ENCODE measurements around the gene KIAA1586.

DNA sequence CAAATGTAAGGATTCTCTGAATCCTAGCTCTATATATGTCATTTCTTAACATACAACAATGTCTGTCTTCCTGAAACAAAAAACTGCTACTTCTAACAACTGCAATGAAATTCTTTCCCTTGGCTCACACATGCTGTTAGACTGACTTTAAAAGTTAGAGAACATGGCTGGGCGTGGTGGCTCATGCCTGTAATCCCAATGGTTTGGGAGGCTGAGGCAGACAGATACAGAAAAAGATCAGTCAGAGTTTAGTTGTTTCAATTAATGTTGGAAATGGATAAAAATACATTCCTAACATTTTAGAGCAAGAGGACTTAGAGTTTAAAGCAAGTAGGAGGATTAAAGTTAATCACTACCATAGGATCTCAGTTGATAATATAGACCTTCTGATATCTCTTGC is 28.7 kb upstream of the KIAA1586 start:
- no peak for TF ChIP-seq EP300 (IDR thresholded peaks at IDR 0.05)
- TF ChIP-seq POLR2A (IDR thresholded peaks at IDR 0.05), result no peak
- TF ChIP-seq, protein P1, sequence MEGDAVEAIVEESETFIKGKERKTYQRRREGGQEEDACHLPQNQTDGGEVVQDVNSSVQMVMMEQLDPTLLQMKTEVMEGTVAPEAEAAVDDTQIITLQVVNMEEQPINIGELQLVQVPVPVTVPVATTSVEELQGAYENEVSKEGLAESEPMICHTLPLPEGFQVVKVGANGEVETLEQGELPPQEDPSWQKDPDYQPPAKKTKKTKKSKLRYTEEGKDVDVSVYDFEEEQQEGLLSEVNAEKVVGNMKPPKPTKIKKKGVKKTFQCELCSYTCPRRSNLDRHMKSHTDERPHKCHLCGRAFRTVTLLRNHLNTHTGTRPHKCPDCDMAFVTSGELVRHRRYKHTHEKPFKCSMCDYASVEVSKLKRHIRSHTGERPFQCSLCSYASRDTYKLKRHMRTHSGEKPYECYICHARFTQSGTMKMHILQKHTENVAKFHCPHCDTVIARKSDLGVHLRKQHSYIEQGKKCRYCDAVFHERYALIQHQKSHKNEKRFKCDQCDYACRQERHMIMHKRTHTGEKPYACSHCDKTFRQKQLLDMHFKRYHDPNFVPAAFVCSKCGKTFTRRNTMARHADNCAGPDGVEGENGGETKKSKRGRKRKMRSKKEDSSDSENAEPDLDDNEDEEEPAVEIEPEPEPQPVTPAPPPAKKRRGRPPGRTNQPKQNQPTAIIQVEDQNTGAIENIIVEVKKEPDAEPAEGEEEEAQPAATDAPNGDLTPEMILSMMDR (IDR thresholded peaks at IDR 0.05), result no peak
